WTC11 (cell line): ENCODE data around the gene ATG7. TPM values are rescaled to one million over a fixed set of nuclear protein-coding genes. Genes with fewer than 3 reads are reported as not detected.

Experiments used
- ATAC-seq: fragments of 200-7000 bp; cut with Tn5 transposase; 2 replicates; pipeline ENCODE4 v1.10.0; 2021; ENCODE audit warnings: mild to moderate bottlenecking, moderate library complexity
- CTCF ChIA-PET: fragments of 300-600 bp; sonication (Branson Sonifier 250); formaldehyde crosslinking; loops from one replicate; lab custom pipeline; 2021; ENCODE audit warnings: antibody characterized with exemption; lab: Charles Lee
- POLR2A ChIA-PET: fragments of 350-600 bp; sonication (Branson Sonifier 250); formaldehyde crosslinking; loops from one replicate; lab custom pipeline; 2021; ENCODE audit warnings: antibody characterized with exemption; lab: Charles Lee
- DNase-seq: peaks from one replicate; pipeline ENCODE4 v3.0.0; 2021; ENCODE audit warnings: low spot score
- H3K27ac Mint-ChIP-seq: 2 replicates; pipeline ENCODE4 v1.8.0; 2021; ENCODE audit warnings: mixed read lengths
- H3K27me3 Mint-ChIP-seq: 2 replicates; pipeline ENCODE4 v1.8.0; 2021; ENCODE audit warnings: low read depth, mild to moderate bottlenecking, moderate library complexity, mixed read lengths
- H3K36me3 Mint-ChIP-seq: 2 replicates; pipeline ENCODE4 v1.8.0; 2021; ENCODE audit warnings: mixed read lengths
- H3K4me1 Mint-ChIP-seq: 2 replicates; pipeline ENCODE4 v1.8.0; 2022; ENCODE audit warnings: mixed read lengths
- H3K4me3 Mint-ChIP-seq: 2 replicates; pipeline ENCODE4 v1.8.0; 2021; ENCODE audit warnings: mild to moderate bottlenecking, moderate library complexity, mixed read lengths
- H3K9me3 Mint-ChIP-seq: 2 replicates; pipeline ENCODE4 v1.8.0; 2021; ENCODE audit warnings: mixed read lengths
- CBFB ChIP-seq: sonication (generic); formaldehyde crosslinking; IDR thresholded peaks from 2 replicates; pipeline ENCODE4 v1.8.1; 2022; ENCODE audit warnings: mild to moderate bottlenecking, low read depth, missing genetic modification reagents
- FOXK1 ChIP-seq: sonication (generic); formaldehyde crosslinking; IDR thresholded peaks from 2 replicates; pipeline ENCODE4 v1.8.0; 2022; ENCODE audit warnings: mild to moderate bottlenecking, moderate library complexity, missing genetic modification reagents
- GABPB1 ChIP-seq: sonication (generic); formaldehyde crosslinking; IDR thresholded peaks from 2 replicates; pipeline ENCODE4 v1.8.1; 2023; ENCODE audit warnings: mild to moderate bottlenecking, missing genetic modification reagents
- NR1H2 ChIP-seq: sonication (generic); formaldehyde crosslinking; IDR thresholded peaks from 2 replicates; pipeline ENCODE4 v1.9.0; 2021; ENCODE audit warnings: mild to moderate bottlenecking, moderate library complexity, missing genetic modification reagents
- NR3C1 ChIP-seq: sonication (generic); formaldehyde crosslinking; conservative IDR thresholded peaks from 2 replicates; pipeline ENCODE4 v1.8.1; 2023; ENCODE audit warnings: low read depth, mild to moderate bottlenecking, missing genetic modification reagents
- OVOL2 ChIP-seq: fragments of 250-450 bp; sonication (Bioruptor Pico); IDR thresholded peaks from 2 replicates; pipeline ENCODE4 v1.9.0; 2021; ENCODE audit warnings: mild to moderate bottlenecking, borderline replicate concordance
- PRRX2 ChIP-seq: fragments of 250-450 bp; sonication (Bioruptor Pico); IDR thresholded peaks from 2 replicates; pipeline ENCODE4 v1.8.0; 2021; ENCODE audit warnings: mild to moderate bottlenecking
- RELA ChIP-seq: sonication (generic); formaldehyde crosslinking; IDR thresholded peaks from 2 replicates; pipeline ENCODE4 v1.8.1; 2022; ENCODE audit warnings: missing genetic modification reagents, mild to moderate bottlenecking, borderline replicate concordance
- SOX15 ChIP-seq: fragments of 250-450 bp; sonication (Bioruptor Pico); IDR thresholded peaks from 2 replicates; pipeline ENCODE4 v1.9.0; 2021; ENCODE audit warnings: mild to moderate bottlenecking
- SP1 ChIP-seq: sonication (generic); formaldehyde crosslinking; conservative IDR thresholded peaks from 2 replicates; pipeline ENCODE4 v1.8.1; 2022; ENCODE audit warnings: missing genetic modification reagents
- ZBTB21 ChIP-seq: sonication (generic); formaldehyde crosslinking; IDR thresholded peaks from 2 replicates; pipeline ENCODE4 v1.8.1; 2023; ENCODE audit warnings: mild to moderate bottlenecking, missing genetic modification reagents, borderline replicate concordance
- ZNF263 ChIP-seq: sonication (generic); formaldehyde crosslinking; IDR thresholded peaks from 2 replicates; pipeline ENCODE4 v1.8.1; 2022; ENCODE audit warnings: low read depth, mild to moderate bottlenecking, moderate library complexity, missing genetic modification reagents
- ZNF512 ChIP-seq: sonication (generic); formaldehyde crosslinking; IDR thresholded peaks from 2 replicates; pipeline ENCODE4 v1.8.1; 2022; ENCODE audit warnings: missing genetic modification reagents, borderline replicate concordance
- total RNA-seq: library from RNA; stranded (reverse); gene quantifications from 3 replicates; pipeline ENCODE4 v1.2.3, GENCODE V29; 2021
- TF ChIP-seq, protein P1 (sequence below): sonication (generic); formaldehyde crosslinking; IDR thresholded peaks from 2 replicates; pipeline ENCODE4 v1.8.0; 2022; ENCODE audit warnings: mild to moderate bottlenecking, missing genetic modification reagents
- TF ChIP-seq, protein P2 (sequence below): fragments of 250-450 bp; sonication (Bioruptor Pico); conservative IDR thresholded peaks from 2 replicates; pipeline ENCODE4 v1.9.0; 2021; ENCODE audit warnings: mild to moderate bottlenecking
- TF ChIP-seq, protein P3 (sequence below): sonication (generic); formaldehyde crosslinking; IDR thresholded peaks from 2 replicates; pipeline ENCODE4 v1.8.1; 2023; ENCODE audit warnings: mild to moderate bottlenecking, missing genetic modification reagents, moderate library complexity
- TF ChIP-seq, protein P4 (sequence below): sonication (generic); formaldehyde crosslinking; conservative IDR thresholded peaks from 2 replicates; pipeline ENCODE4 v1.8.1; 2023; ENCODE audit warnings: mild to moderate bottlenecking, low read depth, missing genetic modification reagents, moderate library complexity

ATG7 gene
- total RNA-seq, 1 experiment from 2014 or later: 17.5 TPM

- TF ChIP-seq, protein P1, sequence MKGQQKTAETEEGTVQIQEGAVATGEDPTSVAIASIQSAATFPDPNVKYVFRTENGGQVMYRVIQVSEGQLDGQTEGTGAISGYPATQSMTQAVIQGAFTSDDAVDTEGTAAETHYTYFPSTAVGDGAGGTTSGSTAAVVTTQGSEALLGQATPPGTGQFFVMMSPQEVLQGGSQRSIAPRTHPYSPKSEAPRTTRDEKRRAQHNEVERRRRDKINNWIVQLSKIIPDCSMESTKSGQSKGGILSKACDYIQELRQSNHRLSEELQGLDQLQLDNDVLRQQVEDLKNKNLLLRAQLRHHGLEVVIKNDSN (CRISPR knock-in tag): no peak
- TF ChIP-seq GABPB1 (CRISPR knock-in tag): no peak
- TF ChIP-seq, protein P2, sequence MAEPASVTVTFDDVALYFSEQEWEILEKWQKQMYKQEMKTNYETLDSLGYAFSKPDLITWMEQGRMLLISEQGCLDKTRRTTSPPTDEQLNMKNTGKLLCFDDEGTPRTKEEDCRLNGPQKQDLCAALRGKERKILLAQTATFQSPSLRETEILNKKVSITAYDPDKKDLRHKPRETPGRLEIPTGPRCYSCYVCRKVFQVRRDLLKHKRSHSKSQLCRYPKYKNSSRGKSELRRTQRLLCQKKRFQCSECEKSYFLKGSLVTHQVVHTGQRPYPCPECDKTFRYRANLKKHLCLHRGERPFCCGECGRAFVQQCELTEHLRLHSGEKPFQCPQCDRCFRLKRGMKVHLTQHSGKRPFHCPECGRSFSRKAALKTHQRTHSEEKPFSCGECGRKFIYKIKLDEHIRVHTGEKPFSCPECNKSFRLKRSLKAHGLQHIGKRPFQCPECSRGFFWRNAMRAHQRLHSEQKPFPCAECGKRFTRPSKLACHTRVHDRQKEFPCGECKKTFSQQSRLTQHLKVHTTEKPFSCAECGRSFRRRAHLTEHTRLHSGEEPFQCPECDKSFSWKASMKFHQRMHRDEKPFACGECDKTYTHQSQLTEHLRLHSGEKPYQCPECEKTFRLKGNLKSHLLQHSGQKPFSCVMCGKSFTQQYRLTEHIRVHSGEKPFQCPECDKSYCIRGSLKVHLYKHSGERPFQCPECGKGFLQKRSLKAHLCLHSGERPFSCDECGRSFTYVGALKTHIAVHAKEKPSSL: no peak
- no peak for TF ChIP-seq SP1 (CRISPR knock-in tag)
- TF ChIP-seq NR3C1 (CRISPR knock-in tag): no peak
Observed at GRCh38 chr3:11445883-11446282, 173.7 kb downstream of the ATG7 start (continued).

- POLR2A ChIA-PET: no interaction called here
- H3K9me3 Mint-ChIP-seq: peaks cover 9% of the 10 kb centered on the region
- ATAC-seq (peak; percentile 48), DNase-seq (no peak)
- CTCF ChIA-PET: no interaction called here
- no peaks in the 10 kb centered on the region for H3K36me3 Mint-ChIP-seq
- no peaks in the 10 kb centered on the region for H3K27me3 Mint-ChIP-seq
- H3K4me1 Mint-ChIP-seq: no peaks in the 10 kb centered on the region
- H3K27ac Mint-ChIP-seq: no peak overlapping the region
- no peak overlapping the region for H3K4me3 Mint-ChIP-seq
- TF ChIP-seq NR1H2 (CRISPR knock-in tag): no peak
- TF ChIP-seq, protein P3, sequence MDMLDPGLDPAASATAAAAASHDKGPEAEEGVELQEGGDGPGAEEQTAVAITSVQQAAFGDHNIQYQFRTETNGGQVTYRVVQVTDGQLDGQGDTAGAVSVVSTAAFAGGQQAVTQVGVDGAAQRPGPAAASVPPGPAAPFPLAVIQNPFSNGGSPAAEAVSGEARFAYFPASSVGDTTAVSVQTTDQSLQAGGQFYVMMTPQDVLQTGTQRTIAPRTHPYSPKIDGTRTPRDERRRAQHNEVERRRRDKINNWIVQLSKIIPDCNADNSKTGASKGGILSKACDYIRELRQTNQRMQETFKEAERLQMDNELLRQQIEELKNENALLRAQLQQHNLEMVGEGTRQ (CRISPR knock-in tag): 0 out of 2 replicates have a peak, but pooled peaks have one; percentile 9
Observed at GRCh38 chr3:11447584-11448200, 175.5 kb downstream of the ATG7 start.

- Mint-ChIP-seq H3K4me3 (no peak overlapping the region), H3K4me1 (no peaks in the 10 kb centered on the region), H3K9me3 (peaks cover 6% of the 10 kb centered on the region), H3K27me3 (no peaks in the 10 kb centered on the region), H3K36me3 (no peaks in the 10 kb centered on the region), H3K27ac (no peak overlapping the region)
- no peak for DNase-seq
- ChIA-PET POLR2A (no interaction called here), CTCF (no interaction called here)
- ATAC-seq: no peak
- TF ChIP-seq SOX15 (CRISPR knock-in tag) (no peak), ZNF512 (CRISPR knock-in tag) (no peak), RELA (CRISPR knock-in tag) (no peak), FOXK1 (no peak), PRRX2 (CRISPR knock-in tag) (no peak), OVOL2 (CRISPR knock-in tag) (no peak), ZBTB21 (CRISPR knock-in tag) (no peak), CBFB (CRISPR knock-in tag) (no peak), ZNF263 (no peak)
- TF ChIP-seq, protein P4, sequence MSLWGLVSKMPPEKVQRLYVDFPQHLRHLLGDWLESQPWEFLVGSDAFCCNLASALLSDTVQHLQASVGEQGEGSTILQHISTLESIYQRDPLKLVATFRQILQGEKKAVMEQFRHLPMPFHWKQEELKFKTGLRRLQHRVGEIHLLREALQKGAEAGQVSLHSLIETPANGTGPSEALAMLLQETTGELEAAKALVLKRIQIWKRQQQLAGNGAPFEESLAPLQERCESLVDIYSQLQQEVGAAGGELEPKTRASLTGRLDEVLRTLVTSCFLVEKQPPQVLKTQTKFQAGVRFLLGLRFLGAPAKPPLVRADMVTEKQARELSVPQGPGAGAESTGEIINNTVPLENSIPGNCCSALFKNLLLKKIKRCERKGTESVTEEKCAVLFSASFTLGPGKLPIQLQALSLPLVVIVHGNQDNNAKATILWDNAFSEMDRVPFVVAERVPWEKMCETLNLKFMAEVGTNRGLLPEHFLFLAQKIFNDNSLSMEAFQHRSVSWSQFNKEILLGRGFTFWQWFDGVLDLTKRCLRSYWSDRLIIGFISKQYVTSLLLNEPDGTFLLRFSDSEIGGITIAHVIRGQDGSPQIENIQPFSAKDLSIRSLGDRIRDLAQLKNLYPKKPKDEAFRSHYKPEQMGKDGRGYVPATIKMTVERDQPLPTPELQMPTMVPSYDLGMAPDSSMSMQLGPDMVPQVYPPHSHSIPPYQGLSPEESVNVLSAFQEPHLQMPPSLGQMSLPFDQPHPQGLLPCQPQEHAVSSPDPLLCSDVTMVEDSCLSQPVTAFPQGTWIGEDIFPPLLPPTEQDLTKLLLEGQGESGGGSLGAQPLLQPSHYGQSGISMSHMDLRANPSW (CRISPR knock-in tag): no peak
Observed at GRCh38 chr3:11450015-11450414, 177.8 kb downstream of the ATG7 start.
